ENCODE results near the gene TMEM218. TPM values are rescaled to one million over a fixed set of nuclear protein-coding genes. Genes with fewer than 3 reads are reported as not detected.

Gene TMEM218
- total RNA-seq, 1 experiment from 2014 or later = 14.3 TPM

GRCh38 chr11:125148743-125149142, 37.3 kb upstream of the TMEM218 start:
- Histone ChIP-seq H2AK5ac (ENCODE audit: insufficient read length, low read length) (no peak overlapping the region), H2BK15ac (ENCODE audit: low read depth, low read length) (no peak overlapping the region), H2BK20ac (ENCODE audit: low read depth, low read length, poor library complexity, severe bottlenecking) (no peak overlapping the region), H3K4me1 (ENCODE audit: insufficient read depth, low read length) (no peaks in the 10 kb centered on the region; the same call in 1 of the 2 replicates), H2BK120ac (ENCODE audit: low read depth, low read length, poor library complexity, severe bottlenecking) (no peak overlapping the region), H3K18ac (ENCODE audit: insufficient read length, low read depth, low read length) (no peak overlapping the region), H4K91ac (ENCODE audit: insufficient read length, low read depth, low read length) (no peak overlapping the region), H3K56ac (ENCODE audit: insufficient read length, low read depth, low read length) (no peak overlapping the region), H2AFZ (ENCODE audit: low read length) (no peak overlapping the region), H3K27me3 (ENCODE audit: insufficient read depth, low read length) (peaks cover 13% of the 10 kb centered on the region; the same call in 1 of the 2 replicates), H2BK12ac (ENCODE audit: insufficient read length, low read depth, low read length) (no peak overlapping the region), H3K23ac (ENCODE audit: insufficient read length, low read depth, low read length) (no peak overlapping the region), H3K9me3 (ENCODE audit: control insufficient read depth, low read depth, low read length) (no peaks in the 10 kb centered on the region), H2BK5ac (ENCODE audit: insufficient read length, low read length) (no peak overlapping the region), H3K79me2 (ENCODE audit: insufficient read depth, low read length) (no peaks in the 10 kb centered on the region), H3T11ph (ENCODE audit: low read length) (no peak overlapping the region), H3K79me1 (ENCODE audit: insufficient read depth, low read depth, low read length, poor library complexity, severe bottlenecking) (no peaks in the 10 kb centered on the region), H4K5ac (ENCODE audit: insufficient read length, low read depth, low read length) (no peak overlapping the region), H3K9ac (ENCODE audit: extremely low read depth, insufficient read length, low read length) (no peak overlapping the region), H3K4ac (ENCODE audit: low read depth, low read length) (no peak overlapping the region), H4K20me1 (ENCODE audit: control insufficient read depth, insufficient read depth, insufficient read length) (no peaks in the 10 kb centered on the region), H3K23me2 (ENCODE audit: insufficient read length, low read depth, low read length, poor library complexity, severe bottlenecking) (no peaks in the 10 kb centered on the region), H3K4me2 (ENCODE audit: insufficient read depth, insufficient read length, low read length) (no peak overlapping the region), H3K27ac (ENCODE audit: insufficient read length, low read depth, low read length) (no peak overlapping the region), H4K8ac (replicated peaks; ENCODE audit: insufficient read length, low read depth, low read length) (no peak overlapping the region), H3K14ac (ENCODE audit: insufficient read depth, low read length) (no peak overlapping the region)
- H3K36me3 Mint-ChIP-seq (ENCODE audit: insufficient read depth in 1 of 3, low read depth in 3 of 3) = no peaks in the 10 kb centered on the region
- H3K27ac Mint-ChIP-seq = no peak overlapping the region
- DNase-seq = no peak
- peaks cover 57% of the 10 kb centered on the region for H3K27me3 Mint-ChIP-seq (ENCODE audit: low read depth)
- TF ChIP-seq, protein P1, sequence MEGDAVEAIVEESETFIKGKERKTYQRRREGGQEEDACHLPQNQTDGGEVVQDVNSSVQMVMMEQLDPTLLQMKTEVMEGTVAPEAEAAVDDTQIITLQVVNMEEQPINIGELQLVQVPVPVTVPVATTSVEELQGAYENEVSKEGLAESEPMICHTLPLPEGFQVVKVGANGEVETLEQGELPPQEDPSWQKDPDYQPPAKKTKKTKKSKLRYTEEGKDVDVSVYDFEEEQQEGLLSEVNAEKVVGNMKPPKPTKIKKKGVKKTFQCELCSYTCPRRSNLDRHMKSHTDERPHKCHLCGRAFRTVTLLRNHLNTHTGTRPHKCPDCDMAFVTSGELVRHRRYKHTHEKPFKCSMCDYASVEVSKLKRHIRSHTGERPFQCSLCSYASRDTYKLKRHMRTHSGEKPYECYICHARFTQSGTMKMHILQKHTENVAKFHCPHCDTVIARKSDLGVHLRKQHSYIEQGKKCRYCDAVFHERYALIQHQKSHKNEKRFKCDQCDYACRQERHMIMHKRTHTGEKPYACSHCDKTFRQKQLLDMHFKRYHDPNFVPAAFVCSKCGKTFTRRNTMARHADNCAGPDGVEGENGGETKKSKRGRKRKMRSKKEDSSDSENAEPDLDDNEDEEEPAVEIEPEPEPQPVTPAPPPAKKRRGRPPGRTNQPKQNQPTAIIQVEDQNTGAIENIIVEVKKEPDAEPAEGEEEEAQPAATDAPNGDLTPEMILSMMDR (conservative IDR thresholded peaks at IDR 0.05) = no peak
- H3K4me3 Mint-ChIP-seq = no peak overlapping the region
- H3K4me1 Mint-ChIP-seq = peaks cover 39 to 43% of the 10 kb centered on the region in 2 experiments
- WGBS (ENCODE audit: extremely low coverage, insufficient read length, low lambda C conversion rate) = no CpG with 5 or more reads among the region's 5 CpGs
- H3K9me3 Mint-ChIP-seq = no peaks in the 10 kb centered on the region

All from H9 (cell line).